Panc1 (cell line): ENCODE measurements around the gene PPP1R14C. TPM values are rescaled to one million over a fixed set of nuclear protein-coding genes. Genes with fewer than 3 reads are reported as not detected.

ENCODE experiments used
- ATAC-seq: fragments of 200-7000 bp; cut with Tn5 transposase; 2 replicates; pipeline ENCODE4 v1.9.1; 2020; ENCODE audit warnings: mild to moderate bottlenecking, moderate library complexity
- BruUV-seq: library from RNA; stranded (reverse); fragments of 400-500 nt; replicated peaks from 2 replicates; lab custom pipeline; 2021; lab: Mats Ljungman, UMichigan
- CTCF ChIA-PET: fragments of 300-600 bp; sonication (Branson Sonifier 250); formaldehyde crosslinking; loops from one replicate; lab custom pipeline; 2022; ENCODE audit warnings: antibody characterized with exemption; lab: Charles Lee
- POLR2A ChIA-PET: fragments of 300-600 bp; sonication (Branson Sonifier 250); formaldehyde crosslinking; loops from one replicate; lab custom pipeline; 2022; ENCODE audit warnings: antibody characterized with exemption; lab: Charles Lee
- DNase-seq: peaks from one replicate; pipeline ENCODE4 v3.0.0-alpha.2; 2010; ENCODE audit warnings: low read depth, low spot score
- H3K27ac ChIP-seq: 2 replicates; pipeline ENCODE4 v1.5.1; 2011; ENCODE audit warnings: mild to moderate bottlenecking, low read length, inconsistent platforms
- H3K27me3 ChIP-seq: fragments of 200-500 bp; sonication (Bioruptor generic); 2 replicates; pipeline ENCODE4 v1.6.0; 2014; ENCODE audit warnings: low read length, inconsistent platforms; ENCODE audit not compliant: control insufficient read depth, insufficient read depth
- H3K36me3 ChIP-seq: fragments of 200-500 bp; sonication (Bioruptor generic); 2 replicates; pipeline ENCODE4 v1.5.1; 2014; ENCODE audit warnings: inconsistent platforms, mild to moderate bottlenecking, low read length, moderate library complexity; ENCODE audit not compliant: control insufficient read depth, insufficient read depth
- H3K4me1 ChIP-seq: 2 replicates; pipeline ENCODE4 v1.5.1; 2011; ENCODE audit warnings: inconsistent platforms, mild to moderate bottlenecking, low read length, moderate library complexity; ENCODE audit not compliant: control insufficient read depth, insufficient read depth
- H3K4me3 ChIP-seq, 2 experiments: 2 replicates each; pipeline ENCODE4 v1.5.1; 2011 to 2012; ENCODE audit warnings: low read depth in 2 of 2, low read length in 2 of 2, mild to moderate bottlenecking in 2 of 2, inconsistent platforms in 1 of 2, moderate library complexity in 1 of 2
- H3K9me3 ChIP-seq: fragments of 200-500 bp; sonication (Bioruptor generic); 2 replicates; pipeline ENCODE4 v1.5.1; 2014; ENCODE audit warnings: low read depth, mild to moderate bottlenecking, inconsistent platforms, low read length, moderate library complexity; ENCODE audit not compliant: control insufficient read depth, insufficient read depth
- CTCF ChIP-seq: fragments of 450-650 bp; IDR thresholded peaks from 2 replicates; pipeline ENCODE4 v1.5.1; 2017; ENCODE audit warnings: mild to moderate bottlenecking
- POLR2AphosphoS5 ChIP-seq: IDR thresholded peaks from 2 replicates; pipeline ENCODE4 v1.6.1; 2012; ENCODE audit warnings: mild to moderate bottlenecking, low read depth, low read length, moderate library complexity
- REST ChIP-seq, 2 experiments: IDR thresholded peaks; 2 replicates each; pipeline ENCODE4 v1.6.1; 2011 to 2012; ENCODE audit warnings: low read depth in 2 of 2, control low read depth in 1 of 2, low read length in 1 of 2, mild to moderate bottlenecking in 1 of 2, moderate library complexity in 1 of 2; ENCODE audit not compliant: insufficient read depth in 1 of 2
- SIN3A ChIP-seq: IDR thresholded peaks from 2 replicates; pipeline ENCODE4 v1.6.1; 2012; ENCODE audit warnings: low read depth, mild to moderate bottlenecking, low read length, moderate library complexity, borderline replicate concordance; ENCODE audit not compliant: insufficient read depth
- TCF7L2 ChIP-seq: IDR thresholded peaks from 2 replicates; pipeline ENCODE4 v1.6.1; 2011; ENCODE audit warnings: mild to moderate bottlenecking, low read depth, low read length, inconsistent platforms
- in situ Hi-C: cut with HindIII; loops from 2 replicates; pipeline ENCODE4 v1.10.0; 2016; ENCODE audit warnings: low sequenced_read_pairs, low pct_unique_long_range_greater_than_20kb
- intact Hi-C: fragments of 100-400 bp; cut with micrococcal nuclease; formaldehyde crosslinking; loops from one replicate; pipeline ENCODE4 v1.10.0; 2022; ENCODE audit not compliant: unreplicated experiment
- total RNA-seq: library from RNA; stranded (reverse); gene quantifications from one replicate; pipeline ENCODE4 v1.2.1, GENCODE V29; 2021; ENCODE audit not compliant: unreplicated experiment

PPP1R14C gene
- total RNA-seq, 1 experiment from 2014 or later: not detected

GRCh38 chr6:150212778-150213177 is 69.9 kb downstream of the PPP1R14C start:
- TF ChIP-seq POLR2AphosphoS5: no peak
- TF ChIP-seq CTCF: no peak
- TF ChIP-seq SIN3A: no peak
- no peak for TF ChIP-seq REST (IDR thresholded peaks at IDR 0.05; ENCODE audit: insufficient read depth in 1 of 2, low read depth in 2 of 2, low read length in 1 of 2)
- no peak for TF ChIP-seq TCF7L2
- Histone ChIP-seq H3K36me3 (no peaks in the 10 kb centered on the region), H3K4me3 (no peak overlapping the region), H3K27me3 (peaks cover 10% of the 10 kb centered on the region), H3K27ac (no peak overlapping the region), H3K4me1 (no peaks in the 10 kb centered on the region), H3K9me3 (no peaks in the 10 kb centered on the region)
- CTCF ChIA-PET: no interaction called here
- DNase-seq: no peak
- POLR2A ChIA-PET: no interaction called here
- no peak for ATAC-seq
- BruUV-seq: no TSS peak
- intact Hi-C loops: no loop called here
- in situ Hi-C loops: no loop called here

GRCh38 chr6:150213301-150213700 is 70.5 kb downstream of the PPP1R14C start:
- Histone ChIP-seq H3K4me3 (no peak overlapping the region), H3K4me1 (no peaks in the 10 kb centered on the region), H3K27me3 (peaks cover 10% of the 10 kb centered on the region), H3K36me3 (no peaks in the 10 kb centered on the region), H3K9me3 (no peaks in the 10 kb centered on the region), H3K27ac (no peak overlapping the region)
- intact Hi-C loops: no loop called here
- ChIA-PET POLR2A (no interaction called here), CTCF (no interaction called here)
- TF ChIP-seq SIN3A (no peak), POLR2AphosphoS5 (no peak), CTCF (no peak), TCF7L2 (no peak), REST (IDR thresholded peaks at IDR 0.05; ENCODE audit: insufficient read depth in 1 of 2, low read depth in 2 of 2, low read length in 1 of 2) (no peak)
- in situ Hi-C loops: no loop called here
- DNase-seq (no peak), ATAC-seq (no peak)
- BruUV-seq: no TSS peak
